Measurements from ENCODE around the gene ZPBP2. TPM values are rescaled to one million over a fixed set of nuclear protein-coding genes. Genes with fewer than 3 reads are reported as not detected.
A peak's percentile ranks its signal among the peaks of the same experiment; 100 is the strongest.

Gene ZPBP2
- total RNA-seq, 1 experiment from 2014 or later: not detected

DNA sequence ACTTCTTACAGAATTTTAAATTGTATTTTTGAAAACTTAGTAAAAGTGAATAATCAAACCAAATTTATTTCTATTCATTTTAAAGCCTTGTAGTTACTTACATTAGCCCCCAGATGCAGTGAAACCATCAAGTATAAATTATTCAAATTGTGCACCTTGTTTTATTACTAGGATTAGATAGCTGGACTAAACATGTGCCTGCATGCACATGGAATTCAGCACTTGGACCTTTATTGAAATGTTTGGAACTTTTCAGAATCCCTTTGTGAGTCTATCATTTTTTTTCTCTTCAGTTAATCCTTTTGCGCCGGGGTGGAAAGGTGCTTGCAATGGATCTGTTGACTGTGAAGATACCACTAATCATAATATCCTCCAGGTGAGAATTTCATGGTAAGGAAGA is 4.7 kb downstream of the ZPBP2 start:
- ChIA-PET RAD21 (ENCODE audit: low non-redundant PET in 1 of 2, low total read pairs in 2 of 2, uncharacterized antibody in 2 of 2, unreplicated experiment in 2 of 2) (no interaction called here), CTCF (interaction anchor here (0.9 to 2.6 kb wide), 6 partner anchors 86 to 296 kb away, joined by 3 to 15 read pairs (median 4); partner anchors contain the start of gene PSMD3), POLR2A (interaction anchor here (1.1 kb wide), 1 partner anchor 228 kb away, joined by 3 read pairs; the partner anchor contains the start of gene NR1D1)
- 0 out of 2 replicates have a peak, but pooled peaks cover 4% of the 10 kb centered on the region for H3K27me3 ChIP-seq (ENCODE audit: insufficient read depth, low read length)
- no peak overlapping the region for H3K4me3 ChIP-seq (replicated peaks in 1 of 2; ENCODE audit: low read depth in 1 of 2, low read length in 2 of 2)
- no TSS peak for BruUV-seq (replicated peaks)
- H3K27ac ChIP-seq (ENCODE audit: low read depth, low read length): no peak overlapping the region
- no peak overlapping the region for H3K9ac ChIP-seq (ENCODE audit: low read length)
- H2AFZ ChIP-seq (ENCODE audit: low read depth, low read length, poor library complexity, severe bottlenecking): peak overlapping the region; percentile 14
- H3K4me1 ChIP-seq (ENCODE audit: control insufficient read depth in 1 of 2, insufficient read depth in 2 of 2, low read length in 2 of 2): no peaks in the 10 kb centered on the region
- no peaks in the 10 kb centered on the region for H3K9me3 ChIP-seq (ENCODE audit: control insufficient read depth in 1 of 2, insufficient read depth in 1 of 2, low read depth in 1 of 2, low read length in 2 of 2)
- H3K36me3 ChIP-seq (ENCODE audit: control insufficient read depth in 1 of 2, insufficient read depth in 2 of 2, low read length in 2 of 2): no peaks in the 10 kb centered on the region
- intact Hi-C loops (cut with micrococcal nuclease): loop anchor here (5.0 kb wide), 1 partner anchor 110 kb away; the partner anchor contains the start of gene PSMD3
- ATAC-seq (no peak), DNase-seq (ENCODE audit: low read depth, low spot score) (no peak)
- no peak for TF ChIP-seq CBX3 (IDR thresholded peaks at IDR 0.05; ENCODE audit: low read depth)
- no peak for TF ChIP-seq ZFX (IDR thresholded peaks at IDR 0.05)
- TF ChIP-seq, protein P1, sequence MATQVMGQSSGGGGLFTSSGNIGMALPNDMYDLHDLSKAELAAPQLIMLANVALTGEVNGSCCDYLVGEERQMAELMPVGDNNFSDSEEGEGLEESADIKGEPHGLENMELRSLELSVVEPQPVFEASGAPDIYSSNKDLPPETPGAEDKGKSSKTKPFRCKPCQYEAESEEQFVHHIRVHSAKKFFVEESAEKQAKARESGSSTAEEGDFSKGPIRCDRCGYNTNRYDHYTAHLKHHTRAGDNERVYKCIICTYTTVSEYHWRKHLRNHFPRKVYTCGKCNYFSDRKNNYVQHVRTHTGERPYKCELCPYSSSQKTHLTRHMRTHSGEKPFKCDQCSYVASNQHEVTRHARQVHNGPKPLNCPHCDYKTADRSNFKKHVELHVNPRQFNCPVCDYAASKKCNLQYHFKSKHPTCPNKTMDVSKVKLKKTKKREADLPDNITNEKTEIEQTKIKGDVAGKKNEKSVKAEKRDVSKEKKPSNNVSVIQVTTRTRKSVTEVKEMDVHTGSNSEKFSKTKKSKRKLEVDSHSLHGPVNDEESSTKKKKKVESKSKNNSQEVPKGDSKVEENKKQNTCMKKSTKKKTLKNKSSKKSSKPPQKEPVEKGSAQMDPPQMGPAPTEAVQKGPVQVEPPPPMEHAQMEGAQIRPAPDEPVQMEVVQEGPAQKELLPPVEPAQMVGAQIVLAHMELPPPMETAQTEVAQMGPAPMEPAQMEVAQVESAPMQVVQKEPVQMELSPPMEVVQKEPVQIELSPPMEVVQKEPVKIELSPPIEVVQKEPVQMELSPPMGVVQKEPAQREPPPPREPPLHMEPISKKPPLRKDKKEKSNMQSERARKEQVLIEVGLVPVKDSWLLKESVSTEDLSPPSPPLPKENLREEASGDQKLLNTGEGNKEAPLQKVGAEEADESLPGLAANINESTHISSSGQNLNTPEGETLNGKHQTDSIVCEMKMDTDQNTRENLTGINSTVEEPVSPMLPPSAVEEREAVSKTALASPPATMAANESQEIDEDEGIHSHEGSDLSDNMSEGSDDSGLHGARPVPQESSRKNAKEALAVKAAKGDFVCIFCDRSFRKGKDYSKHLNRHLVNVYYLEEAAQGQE (IDR thresholded peaks at IDR 0.05; ENCODE audit: low read depth): no peak
- peak; percentile 30; the same call in 1 of the 2 replicates for TF ChIP-seq MAX (IDR thresholded peaks at IDR 0.05)
- peak; percentile 68 for TF ChIP-seq RAD21 (IDR thresholded peaks at IDR 0.05; ENCODE audit: low read depth)
- TF ChIP-seq, protein P2, sequence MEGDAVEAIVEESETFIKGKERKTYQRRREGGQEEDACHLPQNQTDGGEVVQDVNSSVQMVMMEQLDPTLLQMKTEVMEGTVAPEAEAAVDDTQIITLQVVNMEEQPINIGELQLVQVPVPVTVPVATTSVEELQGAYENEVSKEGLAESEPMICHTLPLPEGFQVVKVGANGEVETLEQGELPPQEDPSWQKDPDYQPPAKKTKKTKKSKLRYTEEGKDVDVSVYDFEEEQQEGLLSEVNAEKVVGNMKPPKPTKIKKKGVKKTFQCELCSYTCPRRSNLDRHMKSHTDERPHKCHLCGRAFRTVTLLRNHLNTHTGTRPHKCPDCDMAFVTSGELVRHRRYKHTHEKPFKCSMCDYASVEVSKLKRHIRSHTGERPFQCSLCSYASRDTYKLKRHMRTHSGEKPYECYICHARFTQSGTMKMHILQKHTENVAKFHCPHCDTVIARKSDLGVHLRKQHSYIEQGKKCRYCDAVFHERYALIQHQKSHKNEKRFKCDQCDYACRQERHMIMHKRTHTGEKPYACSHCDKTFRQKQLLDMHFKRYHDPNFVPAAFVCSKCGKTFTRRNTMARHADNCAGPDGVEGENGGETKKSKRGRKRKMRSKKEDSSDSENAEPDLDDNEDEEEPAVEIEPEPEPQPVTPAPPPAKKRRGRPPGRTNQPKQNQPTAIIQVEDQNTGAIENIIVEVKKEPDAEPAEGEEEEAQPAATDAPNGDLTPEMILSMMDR (IDR thresholded peaks at IDR 0.05 in 2 of 3, conservative IDR thresholded peaks at IDR 0.05 in 1 of 3; ENCODE audit: borderline replicate concordance in 1 of 3, insufficient read depth in 1 of 3, low read depth in 2 of 3, low read length in 2 of 3): peak; percentile 13 to 55 (median 40); a peak in 3 of 6 replicates
- TF ChIP-seq EZH2 (IDR thresholded peaks at IDR 0.05): no peak
- TF ChIP-seq, protein P3, sequence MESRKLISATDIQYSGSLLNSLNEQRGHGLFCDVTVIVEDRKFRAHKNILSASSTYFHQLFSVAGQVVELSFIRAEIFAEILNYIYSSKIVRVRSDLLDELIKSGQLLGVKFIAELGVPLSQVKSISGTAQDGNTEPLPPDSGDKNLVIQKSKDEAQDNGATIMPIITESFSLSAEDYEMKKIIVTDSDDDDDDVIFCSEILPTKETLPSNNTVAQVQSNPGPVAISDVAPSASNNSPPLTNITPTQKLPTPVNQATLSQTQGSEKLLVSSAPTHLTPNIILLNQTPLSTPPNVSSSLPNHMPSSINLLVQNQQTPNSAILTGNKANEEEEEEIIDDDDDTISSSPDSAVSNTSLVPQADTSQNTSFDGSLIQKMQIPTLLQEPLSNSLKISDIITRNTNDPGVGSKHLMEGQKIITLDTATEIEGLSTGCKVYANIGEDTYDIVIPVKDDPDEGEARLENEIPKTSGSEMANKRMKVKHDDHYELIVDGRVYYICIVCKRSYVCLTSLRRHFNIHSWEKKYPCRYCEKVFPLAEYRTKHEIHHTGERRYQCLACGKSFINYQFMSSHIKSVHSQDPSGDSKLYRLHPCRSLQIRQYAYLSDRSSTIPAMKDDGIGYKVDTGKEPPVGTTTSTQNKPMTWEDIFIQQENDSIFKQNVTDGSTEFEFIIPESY (IDR thresholded peaks at IDR 0.05; ENCODE audit: extremely low read depth, insufficient replicate concordance, low read length): no peak
- no peak for TF ChIP-seq POLR2A (IDR thresholded peaks at IDR 0.05; ENCODE audit: borderline replicate concordance, extremely low read depth, insufficient read depth, insufficient read length)
- no peak for TF ChIP-seq SIN3A (IDR thresholded peaks at IDR 0.05; ENCODE audit: low read depth)
- TF ChIP-seq, protein P4, sequence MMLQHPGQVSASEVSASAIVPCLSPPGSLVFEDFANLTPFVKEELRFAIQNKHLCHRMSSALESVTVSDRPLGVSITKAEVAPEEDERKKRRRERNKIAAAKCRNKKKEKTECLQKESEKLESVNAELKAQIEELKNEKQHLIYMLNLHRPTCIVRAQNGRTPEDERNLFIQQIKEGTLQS (IDR thresholded peaks at IDR 0.05): no peak
- TF ChIP-seq EGR1 (IDR thresholded peaks at IDR 0.05; ENCODE audit: low read depth): no peak
- TF ChIP-seq POLR2AphosphoS5 (IDR thresholded peaks at IDR 0.05; ENCODE audit: low read depth, low read length): no peak
- no peak for TF ChIP-seq SRF (IDR thresholded peaks at IDR 0.05; ENCODE audit: low read depth)
- no peak for TF ChIP-seq ZNF274 (IDR thresholded peaks at IDR 0.05; ENCODE audit: low read depth, low read length)
- TF ChIP-seq ELF1 (IDR thresholded peaks at IDR 0.05; ENCODE audit: borderline replicate concordance, low read depth): no peak
- TF ChIP-seq CEBPB (IDR thresholded peaks at IDR 0.05; ENCODE audit: low read depth): no peak
- H3K4me2 ChIP-seq (ENCODE audit: low read length): peak overlapping the region; percentile 28
- H3K9me2 ChIP-seq (ENCODE audit: insufficient read depth): no peaks in the 10 kb centered on the region
- H3K79me2 ChIP-seq (ENCODE audit: insufficient read depth, low read length): no peaks in the 10 kb centered on the region
- H4K20me1 ChIP-seq (ENCODE audit: insufficient read depth): no peaks in the 10 kb centered on the region

All from HCT116 (cell line).